K562 treated with DMSO at 1 percent for 12 hours (cell line): ENCODE data around the gene KDM6B. TPM values are rescaled to one million over a fixed set of nuclear protein-coding genes. Genes with fewer than 3 reads are reported as not detected.

Experiments used
- total RNA-seq: library from RNA; unstranded; fragments of 300-600 nt; gene quantifications from 2 replicates; pipeline ENCODE4 v1.2.3, GENCODE V29; 2022; ENCODE audit not compliant: insufficient read depth

The KDM6B gene, protein sequence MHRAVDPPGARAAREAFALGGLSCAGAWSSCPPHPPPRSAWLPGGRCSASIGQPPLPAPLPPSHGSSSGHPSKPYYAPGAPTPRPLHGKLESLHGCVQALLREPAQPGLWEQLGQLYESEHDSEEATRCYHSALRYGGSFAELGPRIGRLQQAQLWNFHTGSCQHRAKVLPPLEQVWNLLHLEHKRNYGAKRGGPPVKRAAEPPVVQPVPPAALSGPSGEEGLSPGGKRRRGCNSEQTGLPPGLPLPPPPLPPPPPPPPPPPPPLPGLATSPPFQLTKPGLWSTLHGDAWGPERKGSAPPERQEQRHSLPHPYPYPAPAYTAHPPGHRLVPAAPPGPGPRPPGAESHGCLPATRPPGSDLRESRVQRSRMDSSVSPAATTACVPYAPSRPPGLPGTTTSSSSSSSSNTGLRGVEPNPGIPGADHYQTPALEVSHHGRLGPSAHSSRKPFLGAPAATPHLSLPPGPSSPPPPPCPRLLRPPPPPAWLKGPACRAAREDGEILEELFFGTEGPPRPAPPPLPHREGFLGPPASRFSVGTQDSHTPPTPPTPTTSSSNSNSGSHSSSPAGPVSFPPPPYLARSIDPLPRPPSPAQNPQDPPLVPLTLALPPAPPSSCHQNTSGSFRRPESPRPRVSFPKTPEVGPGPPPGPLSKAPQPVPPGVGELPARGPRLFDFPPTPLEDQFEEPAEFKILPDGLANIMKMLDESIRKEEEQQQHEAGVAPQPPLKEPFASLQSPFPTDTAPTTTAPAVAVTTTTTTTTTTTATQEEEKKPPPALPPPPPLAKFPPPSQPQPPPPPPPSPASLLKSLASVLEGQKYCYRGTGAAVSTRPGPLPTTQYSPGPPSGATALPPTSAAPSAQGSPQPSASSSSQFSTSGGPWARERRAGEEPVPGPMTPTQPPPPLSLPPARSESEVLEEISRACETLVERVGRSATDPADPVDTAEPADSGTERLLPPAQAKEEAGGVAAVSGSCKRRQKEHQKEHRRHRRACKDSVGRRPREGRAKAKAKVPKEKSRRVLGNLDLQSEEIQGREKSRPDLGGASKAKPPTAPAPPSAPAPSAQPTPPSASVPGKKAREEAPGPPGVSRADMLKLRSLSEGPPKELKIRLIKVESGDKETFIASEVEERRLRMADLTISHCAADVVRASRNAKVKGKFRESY (N-terminal part only)
- total RNA-seq = 4.7 and 22.0 TPM in 2 replicates

DNA sequence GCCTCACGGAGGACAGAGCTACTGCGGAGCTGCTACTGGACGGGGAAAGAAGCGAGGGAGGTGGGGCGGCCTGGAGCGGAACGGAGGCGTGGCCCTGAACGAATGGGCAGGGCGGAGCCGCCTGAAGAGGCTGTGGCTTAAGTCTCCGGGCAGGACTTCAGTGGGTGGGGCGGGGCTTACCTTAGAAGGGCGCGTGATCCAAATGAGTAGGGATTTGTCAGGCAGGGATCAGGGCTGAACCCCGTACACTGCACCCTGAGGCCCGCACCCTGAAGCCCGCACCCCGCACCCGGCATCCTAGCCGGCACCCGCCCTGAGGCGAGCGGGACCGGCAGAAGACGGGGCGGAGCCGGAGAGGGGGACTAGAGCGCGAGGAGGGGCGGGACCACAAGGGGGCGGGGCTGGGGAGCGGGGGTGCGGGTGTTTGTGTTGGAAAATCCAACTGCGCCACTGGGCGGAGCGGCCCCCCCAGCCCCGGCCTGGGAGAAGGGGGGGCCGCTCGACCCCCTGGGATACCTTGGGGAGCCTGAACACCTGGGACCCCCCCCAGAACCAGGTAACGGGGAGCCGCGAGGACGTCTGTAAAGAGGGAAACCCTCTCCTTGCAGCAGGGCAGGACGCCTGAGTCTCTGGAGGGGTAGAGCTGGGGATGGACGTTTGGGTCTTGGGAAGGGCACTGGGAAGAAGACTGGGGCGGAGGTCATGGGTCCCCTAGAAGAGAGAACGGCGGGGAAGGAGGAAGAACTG is at the start of gene KDM6B:
TSS of gene KDM6B (plus strand) at position 423 of the 747 bp plus-strand sequence. CDS start 11,338 bp downstream, outside the sequence.

DNA sequence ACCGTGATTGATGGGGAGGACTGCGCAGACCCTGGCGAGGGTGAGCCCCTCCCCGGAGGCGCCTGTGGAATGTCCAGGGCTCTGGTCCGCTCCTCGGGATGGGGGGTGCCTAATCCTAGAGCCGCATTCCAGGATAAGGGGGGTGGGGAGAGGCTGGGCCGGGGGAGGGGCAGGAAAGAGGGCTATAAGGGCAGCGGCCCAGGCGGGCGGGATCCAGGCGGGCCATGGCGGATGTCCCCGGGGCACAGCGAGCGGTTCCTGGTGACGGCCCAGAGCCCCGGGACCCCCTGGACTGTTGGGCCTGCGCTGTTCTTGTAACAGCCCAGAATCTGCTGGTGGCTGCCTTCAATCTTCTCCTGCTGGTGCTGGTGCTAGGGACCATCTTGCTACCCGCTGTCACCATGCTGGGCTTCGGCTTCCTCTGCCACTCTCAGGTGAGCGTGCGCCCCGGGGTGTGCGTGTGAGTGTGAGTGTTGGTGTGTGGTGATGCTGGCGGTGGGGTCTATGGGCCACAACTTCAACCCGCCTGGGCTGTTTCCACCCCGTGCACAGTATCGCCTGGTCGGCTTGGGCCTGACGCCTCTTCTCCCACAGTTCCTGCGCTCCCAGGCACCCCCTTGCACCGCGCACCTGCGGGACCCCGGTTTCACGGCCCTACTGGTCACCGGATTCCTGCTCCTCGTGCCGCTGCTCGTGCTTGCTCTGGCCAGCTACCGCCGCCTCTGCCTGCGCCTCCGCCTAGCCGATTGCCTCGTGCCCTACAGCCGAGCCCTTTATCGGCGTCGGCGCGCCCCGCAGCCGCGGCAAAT is 21.0 kb downstream of the KDM6B start, which contains the start of gene TMEM88:
TSS of gene TMEM88 (plus strand) at position 216 of the 809 bp plus-strand sequence. CDS start at position 225, 9 bp downstream.

DNA sequence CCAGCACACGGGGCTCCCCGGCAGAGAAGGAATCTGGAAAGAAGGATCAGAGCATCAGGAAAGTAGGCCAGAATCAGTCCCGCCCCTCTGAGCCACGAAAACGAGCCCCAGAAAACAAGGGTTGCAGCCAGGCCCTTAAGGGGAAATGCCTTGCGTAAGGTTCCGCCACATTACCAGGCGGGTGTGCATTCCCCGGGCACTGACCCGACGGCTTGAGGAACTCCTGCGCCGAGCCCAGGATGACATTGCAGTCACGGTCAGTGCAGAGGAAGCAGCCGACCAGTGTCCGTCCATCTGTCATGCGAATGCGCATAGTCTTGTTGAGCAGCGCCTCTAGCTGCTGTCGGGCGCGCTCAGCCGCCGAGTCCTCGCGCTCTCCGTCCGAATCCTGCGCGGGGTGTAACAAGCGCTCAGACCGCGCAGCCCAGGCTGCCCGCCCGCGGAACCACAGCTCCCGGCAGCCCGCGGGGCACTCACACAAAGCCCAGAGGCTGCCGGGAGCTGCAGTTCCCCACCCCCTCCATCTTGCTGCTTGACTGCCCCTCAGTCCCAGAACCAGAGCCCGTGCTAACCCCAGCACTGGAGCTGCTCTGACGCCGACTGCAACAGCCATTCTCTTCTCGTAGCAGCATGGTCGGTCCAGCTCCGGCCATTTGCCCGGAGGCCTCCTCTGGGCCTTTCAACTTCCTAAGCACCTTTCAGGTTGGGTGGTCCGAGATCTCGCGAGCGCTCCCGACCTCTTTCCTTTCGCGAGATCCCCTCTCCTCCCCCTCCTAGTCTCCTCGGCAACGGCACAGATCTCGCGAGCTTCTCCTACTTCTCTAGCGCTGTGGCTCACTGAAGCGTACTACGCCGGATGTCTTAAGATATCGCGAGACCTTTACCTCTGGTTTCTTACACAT is 23.0 kb downstream of the KDM6B start, which contains the start of gene NAA38:
TSS of gene NAA38 (minus strand) at position 749 of the 902 bp plus-strand sequence. CDS start at position 653, 96 bp downstream.

DNA sequence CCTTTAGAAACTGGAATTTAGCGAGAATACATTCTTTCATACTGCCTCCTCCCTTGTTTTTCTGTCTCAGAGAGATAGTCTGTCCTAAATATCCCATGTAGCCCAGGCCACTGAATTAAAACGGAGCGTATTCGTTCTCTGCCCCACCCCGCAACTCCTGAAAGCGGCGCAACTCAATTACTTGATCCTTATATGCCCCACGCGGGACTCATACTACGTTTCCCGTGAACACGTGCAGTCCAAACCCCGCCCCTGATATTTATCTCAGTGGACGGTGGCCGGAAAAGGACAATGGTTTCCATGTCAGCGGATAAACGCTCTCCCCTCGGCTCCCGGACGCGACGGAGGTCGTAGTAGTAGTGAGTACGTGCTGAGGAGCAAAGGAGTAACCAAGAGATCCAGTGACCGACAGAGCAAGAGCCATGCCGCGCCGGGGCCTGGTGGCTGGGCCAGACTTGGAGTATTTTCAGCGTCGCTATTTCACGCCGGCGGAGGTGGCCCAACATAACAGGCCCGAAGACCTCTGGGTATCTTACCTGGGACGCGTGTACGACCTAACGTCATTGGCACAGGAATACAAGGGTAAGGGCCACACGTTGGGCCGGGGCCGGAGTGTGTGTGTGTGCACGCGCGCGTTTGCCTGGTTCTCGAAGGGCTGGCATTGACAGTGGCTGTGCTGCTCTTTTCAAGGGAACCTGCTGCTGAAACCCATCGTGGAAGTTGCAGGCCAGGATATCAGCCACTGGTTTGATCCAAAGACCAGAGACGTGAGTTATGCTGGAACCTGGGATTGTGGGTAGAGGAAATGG is 23.9 kb downstream of the KDM6B start, which contains the start of gene CYB5D1:
TSS of gene CYB5D1 (plus strand) at position 291 of the 809 bp plus-strand sequence. CDS start at position 423, 132 bp downstream.

Other genes with a start within 250 kb of the KDM6B start
- 2.3 and 5.6 TPM in 2 replicates for gene SOX15, start 244.1 kb upstream of the KDM6B start, total RNA-seq
- 43.7 and 60.0 TPM in 2 replicates for gene FXR2, start 219.3 kb upstream of the KDM6B start, total RNA-seq
- 61.5 and 61.6 TPM in 2 replicates for gene SAT2, start 206.4 kb upstream of the KDM6B start, total RNA-seq
- gene SHBG, start 204.1 kb upstream of the KDM6B start, total RNA-seq = not detected in 2 replicates
- 1.7 and 4.2 TPM in 2 replicates for gene ATP1B2, start 183.3 kb upstream of the KDM6B start, total RNA-seq
- 5.9 and 6.0 TPM in 2 replicates for gene TP53, start 146.7 kb upstream of the KDM6B start, total RNA-seq
- gene WRAP53, start 145.7 kb upstream of the KDM6B start, total RNA-seq = 40.5 and 46.5 TPM in 2 replicates
- gene EFNB3, start 129.0 kb upstream of the KDM6B start, total RNA-seq = not detected in 2 replicates
- not detected in 2 replicates for gene DNAH2, start 116.5 kb upstream of the KDM6B start, total RNA-seq
- 2.8 TPM in 1 of 2 replicates, not detected in the other for gene TMEM88, start 20.8 kb downstream of the KDM6B start, total RNA-seq
- 49.9 and 82.9 TPM in 2 replicates for gene NAA38, start 23.3 kb downstream of the KDM6B start, total RNA-seq
- 0.70 and 2.5 TPM in 2 replicates for gene CYB5D1, start 23.8 kb downstream of the KDM6B start, total RNA-seq
- 12.4 and 22.4 TPM in 2 replicates for gene CHD3, start 54.6 kb downstream of the KDM6B start, total RNA-seq
- gene RNF227, start 82.1 kb downstream of the KDM6B start, total RNA-seq = 0.31 and 1.5 TPM in 2 replicates
- gene KCNAB3, start 95.6 kb downstream of the KDM6B start, total RNA-seq = 1.4 and 2.1 TPM in 2 replicates
- gene TRAPPC1, start 97.7 kb downstream of the KDM6B start, total RNA-seq = 125 and 136 TPM in 2 replicates
- gene CNTROB, start 98.0 kb downstream of the KDM6B start, total RNA-seq = 21.9 and 37.3 TPM in 2 replicates
- not detected in 2 replicates for gene GUCY2D, start 168.4 kb downstream of the KDM6B start, total RNA-seq
- gene ALOX15B, start 204.8 kb downstream of the KDM6B start, total RNA-seq = not detected in 2 replicates